Measurements from ENCODE around the gene LRRC75B.

DNA sequence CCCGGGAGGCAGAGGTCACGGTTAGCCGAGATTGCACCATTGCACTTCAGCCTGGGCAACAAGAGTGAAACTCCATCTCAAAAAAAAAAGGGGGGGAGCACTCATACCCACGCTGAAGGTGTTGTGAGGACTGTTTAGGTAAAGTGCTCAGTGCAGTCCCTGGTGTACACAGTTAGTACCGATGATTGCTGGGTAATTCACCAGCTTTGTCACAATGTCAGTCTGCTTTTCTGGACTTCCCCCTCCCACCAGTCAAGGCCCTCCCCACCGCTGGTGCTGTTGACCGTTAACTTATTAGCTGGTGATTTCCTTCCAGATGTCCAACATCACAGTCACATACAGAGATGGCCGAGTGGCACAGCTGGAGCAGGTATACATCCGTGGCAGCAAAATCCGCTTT is 25.2 kb downstream of the LRRC75B start:
- no peak for TF ChIP-seq PRPF4 (IDR thresholded peaks at IDR 0.05; ENCODE audit: low read depth, low read length, poor library complexity, severe bottlenecking)
- TF ChIP-seq, protein P1, sequence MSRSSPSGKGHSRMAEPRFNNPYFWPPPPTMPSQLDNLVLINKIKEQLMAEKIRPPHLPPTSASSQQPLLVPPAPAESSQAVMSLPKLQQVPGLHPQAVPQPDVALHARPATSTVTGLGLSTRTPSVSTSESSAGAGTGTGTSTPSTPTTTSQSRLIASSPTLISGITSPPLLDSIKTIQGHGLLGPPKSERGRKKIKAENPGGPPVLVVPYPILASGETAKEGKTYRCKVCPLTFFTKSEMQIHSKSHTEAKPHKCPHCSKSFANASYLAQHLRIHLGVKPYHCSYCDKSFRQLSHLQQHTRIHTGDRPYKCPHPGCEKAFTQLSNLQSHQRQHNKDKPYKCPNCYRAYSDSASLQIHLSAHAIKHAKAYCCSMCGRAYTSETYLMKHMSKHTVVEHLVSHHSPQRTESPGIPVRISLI (CRISPR knock-in tag; IDR thresholded peaks at IDR 0.05; ENCODE audit: borderline replicate concordance), result no peak

All from HepG2 (cell line).